GM19193 (cell line): Measurements from ENCODE around the gene ADAMTS19.

Experiments
- POLR2A ChIP-seq: IDR thresholded peaks from 4 replicates; pipeline ENCODE4 v1.6.1; 2011; ENCODE audit not compliant: insufficient read depth, insufficient read length; ENCODE audit errors: extremely low read depth

ADAMTS19 gene

GRCh38 chr5:129622531-129622930 lies 162.4 kb downstream of the ADAMTS19 start:
- no peak for TF ChIP-seq POLR2A

DNA sequence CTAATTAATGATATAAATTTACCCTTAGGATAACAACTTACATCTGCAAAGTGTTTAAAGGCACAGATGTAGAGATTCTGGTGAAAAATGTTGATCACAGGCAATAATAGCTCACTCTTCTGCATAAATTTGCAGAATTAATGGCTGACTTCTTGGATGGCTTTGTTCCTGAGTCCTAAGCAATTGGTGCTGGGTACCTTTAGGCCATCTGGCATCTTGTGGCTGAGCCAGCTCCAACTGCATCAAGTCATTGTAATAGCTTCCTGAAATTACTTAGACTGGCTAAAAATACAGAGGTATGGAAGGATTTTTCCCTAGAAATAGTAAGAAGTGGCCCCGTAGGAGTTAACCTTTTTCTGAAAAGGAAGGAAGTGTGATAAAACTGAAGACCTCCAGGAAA lies 169.5 kb downstream of the ADAMTS19 start:
- no peak for TF ChIP-seq POLR2A

DNA sequence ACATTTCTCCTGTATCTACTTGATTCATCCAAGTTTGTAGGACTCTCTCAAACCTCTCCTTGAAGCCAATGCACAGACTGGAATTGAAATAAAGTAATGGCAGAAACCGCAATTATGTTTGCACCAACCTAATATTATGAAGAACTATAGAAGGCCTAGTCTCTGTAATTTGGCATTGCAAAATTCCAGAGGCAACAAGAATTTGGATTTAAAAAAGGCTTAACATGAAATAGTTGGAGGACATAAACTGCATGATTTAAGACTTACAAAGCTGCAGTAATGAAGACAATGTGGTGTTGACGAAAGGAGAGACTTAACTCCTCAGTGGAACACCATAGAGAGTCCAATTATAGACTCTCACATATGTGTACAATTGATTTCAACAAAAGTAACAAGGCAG lies 170.0 kb downstream of the ADAMTS19 start:
- TF ChIP-seq POLR2A, result no peak

- no peak for TF ChIP-seq POLR2A
These were observed 171.9 kb downstream of the ADAMTS19 start for GRCh38 chr5:129631961-129632360.

DNA sequence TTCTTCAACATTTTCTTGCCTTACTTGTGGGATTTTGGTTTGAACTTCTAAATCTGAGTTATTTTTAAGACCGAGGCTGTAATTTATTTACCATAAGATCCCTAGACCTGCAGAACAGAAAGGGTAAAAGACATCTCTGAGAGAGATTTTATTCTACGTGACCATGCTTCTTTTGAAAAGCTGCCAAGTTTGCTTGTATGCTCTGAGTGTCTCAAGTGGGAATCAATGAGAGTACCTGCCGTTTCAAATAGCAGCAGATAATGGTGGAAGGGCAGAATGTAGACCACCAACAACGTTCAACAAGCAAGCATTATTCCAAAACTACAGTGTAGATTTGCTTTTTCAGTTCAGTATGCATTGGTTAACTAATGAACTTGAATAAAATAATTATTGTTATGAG lies 179.2 kb downstream of the ADAMTS19 start:
- no peak for TF ChIP-seq POLR2A

- TF ChIP-seq POLR2A, result no peak
These were observed 192.4 kb downstream of the ADAMTS19 start for GRCh38 chr5:129652349-129653056.

GRCh38 chr5:129653057-129653375 lies 192.9 kb downstream of the ADAMTS19 start:
- no peak for TF ChIP-seq POLR2A

GRCh38 chr5:129653442-129653841 lies 193.3 kb downstream of the ADAMTS19 start:
- TF ChIP-seq POLR2A, result no peak

GRCh38 chr5:129656952-129657351 lies 196.9 kb downstream of the ADAMTS19 start:
- no peak for TF ChIP-seq POLR2A

DNA sequence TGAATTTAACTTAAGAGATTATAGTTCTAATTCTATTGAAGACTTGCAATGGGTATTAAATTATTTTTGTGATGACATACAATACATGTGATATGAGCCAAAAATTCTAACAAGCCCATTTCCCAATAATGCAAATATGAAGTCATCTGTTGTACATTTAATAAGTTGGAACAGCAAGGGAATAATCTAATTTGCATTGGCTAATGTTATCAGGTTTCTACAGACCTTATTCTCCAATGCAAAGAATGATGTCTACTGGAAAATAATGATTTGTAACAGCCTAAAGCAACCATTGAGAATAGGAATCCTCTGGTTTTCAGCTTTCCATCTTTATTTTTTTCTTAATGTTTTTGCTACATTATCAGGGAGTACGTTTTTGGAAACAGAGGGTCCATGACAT lies 198.7 kb downstream of the ADAMTS19 start:
- TF ChIP-seq POLR2A, result no peak

- no peak for TF ChIP-seq POLR2A
These were observed 201.4 kb downstream of the ADAMTS19 start for GRCh38 chr5:129661366-129662035.

DNA sequence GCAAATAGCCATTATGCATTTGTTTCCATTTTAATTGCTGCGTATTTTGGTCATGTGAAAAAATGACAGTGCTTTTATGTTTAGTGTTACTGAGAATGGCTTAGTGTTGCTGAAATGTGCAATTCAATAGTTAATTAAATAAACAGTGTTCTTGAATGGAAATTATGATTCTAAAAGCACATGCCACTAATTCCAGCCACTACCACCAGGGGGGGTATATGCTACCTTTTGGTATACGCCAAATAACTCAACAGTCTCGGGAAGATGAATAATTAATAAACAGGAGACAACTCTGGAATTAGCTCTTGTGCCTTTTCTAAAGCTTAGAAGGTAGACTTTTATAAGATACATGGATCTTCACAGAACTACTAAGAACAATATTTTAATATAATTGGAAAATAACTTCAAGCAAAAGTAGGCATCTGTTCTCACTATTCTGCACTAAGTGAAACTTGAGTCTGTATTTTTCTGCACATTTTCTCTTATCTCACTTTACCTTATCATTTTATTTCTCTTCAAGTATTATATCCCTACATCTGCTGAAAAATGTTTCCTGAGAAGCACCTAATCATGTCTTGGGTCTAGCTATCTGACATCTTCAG lies 204.3 kb downstream of the ADAMTS19 start:
- TF ChIP-seq POLR2A, result no peak

- TF ChIP-seq POLR2A, result no peak
These were observed 210.9 kb downstream of the ADAMTS19 start for GRCh38 chr5:129670957-129671500.

DNA sequence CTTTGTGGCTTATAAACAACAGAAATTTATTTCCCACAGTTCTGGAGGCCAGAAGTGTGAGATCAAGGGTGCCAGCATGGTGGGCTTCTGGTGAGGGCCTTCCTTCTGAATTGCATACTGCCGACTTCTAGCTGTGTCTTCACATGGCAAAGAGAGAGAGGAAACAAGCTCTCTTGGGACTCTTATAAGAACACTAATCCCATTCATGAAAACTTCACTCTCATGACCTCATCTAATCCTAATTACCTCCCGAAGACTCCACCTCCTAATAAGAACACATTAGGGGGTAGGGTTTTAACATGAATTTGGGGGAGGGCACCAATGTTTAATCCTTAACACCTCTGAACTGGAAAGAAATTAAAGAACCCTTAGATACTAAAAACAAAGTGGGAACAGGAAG lies 211.9 kb downstream of the ADAMTS19 start:
- TF ChIP-seq POLR2A, result no peak

DNA sequence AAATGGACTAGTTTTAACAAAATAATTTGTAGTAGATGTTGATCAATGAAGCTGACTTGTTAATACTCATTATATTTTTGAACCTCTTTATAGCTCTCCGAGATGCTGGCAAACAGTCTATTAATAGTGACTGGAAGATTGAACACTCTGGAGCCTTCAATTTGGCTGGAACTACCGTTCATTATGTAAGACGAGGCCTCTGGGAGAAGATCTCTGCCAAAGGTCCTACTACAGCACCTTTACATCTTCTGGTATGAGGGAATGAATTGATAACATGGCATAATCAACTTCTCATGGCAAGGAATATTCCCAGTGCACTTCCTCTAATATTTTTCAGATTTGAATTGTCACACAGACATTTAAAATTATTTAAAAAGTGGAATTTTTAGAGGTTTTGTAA lies 219.6 kb downstream of the ADAMTS19 start:
- TF ChIP-seq POLR2A, result no peak

DNA sequence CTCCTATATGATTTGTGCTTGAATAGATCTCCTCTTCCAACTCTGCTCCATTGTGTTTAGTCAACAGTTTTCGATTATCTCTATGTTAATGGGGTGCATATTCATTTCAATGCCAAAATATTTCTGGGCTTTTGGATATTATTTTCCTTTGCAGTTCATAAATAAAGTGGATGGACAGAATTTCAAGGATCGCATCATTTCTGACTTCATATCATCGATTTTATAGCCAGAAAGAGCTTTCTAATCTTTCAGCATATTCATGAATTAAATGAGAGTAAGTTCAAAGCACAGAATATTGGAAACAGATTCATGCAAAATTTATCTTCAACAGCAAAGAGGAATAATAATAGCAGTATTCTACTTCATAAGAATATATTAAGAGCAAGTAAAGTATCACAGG lies 227.8 kb downstream of the ADAMTS19 start:
- no peak for TF ChIP-seq POLR2A

DNA sequence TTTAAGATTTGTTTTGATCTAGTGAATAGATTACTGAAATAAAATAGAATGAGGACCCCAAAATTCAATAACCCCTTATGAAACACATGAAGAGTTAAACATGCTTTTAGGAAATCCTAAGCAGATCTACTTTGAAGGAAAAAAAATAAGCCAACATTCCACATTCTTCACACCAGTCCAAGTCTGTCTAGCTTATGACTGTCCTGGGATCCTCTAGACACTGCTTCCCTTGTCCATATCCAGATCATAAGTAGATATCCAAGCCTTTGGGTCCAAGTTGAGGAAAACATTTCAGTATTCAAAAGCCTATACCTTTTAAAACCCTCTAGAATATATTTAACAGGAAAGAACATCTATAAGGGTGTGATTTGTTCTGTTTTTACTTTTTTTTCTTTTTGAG lies 228.9 kb downstream of the ADAMTS19 start:
- no peak for TF ChIP-seq POLR2A

DNA sequence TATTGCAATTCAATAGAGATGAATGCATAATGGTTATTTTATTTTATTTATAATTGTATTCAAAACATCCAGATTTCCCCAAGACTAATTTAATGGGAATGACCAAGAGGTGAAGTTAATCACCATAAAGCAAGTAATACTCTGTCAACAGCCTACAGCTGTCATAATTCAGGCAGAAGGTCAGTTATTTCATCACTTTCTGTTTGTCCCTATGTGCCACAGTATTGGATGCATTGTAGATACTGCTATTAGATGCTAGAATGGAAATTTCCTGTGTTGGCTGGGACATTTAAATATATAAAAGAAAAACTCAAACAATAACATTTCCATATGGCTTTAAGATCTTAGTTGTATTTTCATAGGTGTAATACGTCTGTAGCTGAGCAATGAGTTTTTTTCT lies 231.1 kb downstream of the ADAMTS19 start:
- no peak for TF ChIP-seq POLR2A
